ENCODE measurements around the gene CHAT. TPM values are rescaled to one million over a fixed set of nuclear protein-coding genes. Genes with fewer than 3 reads are reported as not detected.

The CHAT gene
- total RNA-seq, 2 donors from 2014 or later: 0.40 TPM; not detected in 1

DNA sequence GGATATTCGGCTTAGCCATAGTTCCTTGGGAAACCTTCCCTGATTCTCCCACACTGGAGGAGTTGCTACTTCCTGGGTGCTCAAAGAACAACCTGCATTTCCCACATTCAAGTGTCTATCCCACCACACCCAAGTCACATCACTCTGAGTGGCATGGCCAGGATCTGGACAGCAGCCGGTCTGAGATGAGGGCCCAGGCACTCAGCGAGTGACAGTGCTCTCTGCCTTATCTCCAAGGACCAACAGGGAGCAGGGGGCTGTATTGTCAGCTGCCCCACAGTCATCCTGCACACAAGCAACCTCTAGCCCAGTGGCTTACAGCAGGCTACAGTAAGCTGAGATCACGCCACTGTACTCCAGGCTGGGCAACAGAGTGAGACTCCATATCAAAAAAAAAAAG, 19.8 kb upstream of the CHAT start:
- TF ChIP-seq POLR2A (IDR thresholded peaks at IDR 0.05): no peak
- TF ChIP-seq POLR2AphosphoS5 (IDR thresholded peaks at IDR 0.05): no peak
- TF ChIP-seq, protein P1, sequence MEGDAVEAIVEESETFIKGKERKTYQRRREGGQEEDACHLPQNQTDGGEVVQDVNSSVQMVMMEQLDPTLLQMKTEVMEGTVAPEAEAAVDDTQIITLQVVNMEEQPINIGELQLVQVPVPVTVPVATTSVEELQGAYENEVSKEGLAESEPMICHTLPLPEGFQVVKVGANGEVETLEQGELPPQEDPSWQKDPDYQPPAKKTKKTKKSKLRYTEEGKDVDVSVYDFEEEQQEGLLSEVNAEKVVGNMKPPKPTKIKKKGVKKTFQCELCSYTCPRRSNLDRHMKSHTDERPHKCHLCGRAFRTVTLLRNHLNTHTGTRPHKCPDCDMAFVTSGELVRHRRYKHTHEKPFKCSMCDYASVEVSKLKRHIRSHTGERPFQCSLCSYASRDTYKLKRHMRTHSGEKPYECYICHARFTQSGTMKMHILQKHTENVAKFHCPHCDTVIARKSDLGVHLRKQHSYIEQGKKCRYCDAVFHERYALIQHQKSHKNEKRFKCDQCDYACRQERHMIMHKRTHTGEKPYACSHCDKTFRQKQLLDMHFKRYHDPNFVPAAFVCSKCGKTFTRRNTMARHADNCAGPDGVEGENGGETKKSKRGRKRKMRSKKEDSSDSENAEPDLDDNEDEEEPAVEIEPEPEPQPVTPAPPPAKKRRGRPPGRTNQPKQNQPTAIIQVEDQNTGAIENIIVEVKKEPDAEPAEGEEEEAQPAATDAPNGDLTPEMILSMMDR (IDR thresholded peaks at IDR 0.05): no peak
- intact Hi-C loops (cut with DNase I): no loop called here
- H3K27me3 ChIP-seq (replicated peaks; ENCODE audit: insufficient read depth): no peaks in the 10 kb centered on the region
- 63% methylated on average over 4 of the region's 4 CpGs for WGBS
- H3K4me3 ChIP-seq: no peak overlapping the region
- no peaks in the 10 kb centered on the region for H3K9me3 ChIP-seq
- H3K4me1 ChIP-seq (replicated peaks): no peaks in the 10 kb centered on the region
- H3K27ac ChIP-seq: no peak overlapping the region
- DNase-seq (ENCODE audit: low spot score): no peak
- no peaks in the 10 kb centered on the region for H3K36me3 ChIP-seq

DNA sequence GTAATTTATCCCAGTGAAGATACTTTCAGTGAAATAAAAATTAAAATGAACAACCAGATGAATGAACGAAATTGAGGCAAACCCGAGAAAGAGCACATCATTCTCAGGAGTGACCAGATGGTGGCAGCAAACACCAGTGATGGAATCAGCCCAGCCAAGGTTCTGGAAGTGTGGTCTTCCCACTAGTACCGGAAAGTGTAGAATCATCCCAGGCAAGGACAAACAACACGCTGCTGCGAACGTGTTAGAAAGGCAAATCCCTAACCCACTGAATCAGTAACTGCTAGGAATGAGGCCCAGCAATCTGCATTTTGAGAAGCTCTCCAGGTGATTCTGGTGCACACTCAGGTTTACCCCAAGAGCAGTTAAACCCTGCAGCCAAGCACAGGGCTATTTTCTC, 19.2 kb upstream of the CHAT start:
- no peaks in the 10 kb centered on the region for H3K27me3 ChIP-seq (replicated peaks; ENCODE audit: insufficient read depth)
- H3K4me3 ChIP-seq: no peak overlapping the region
- DNase-seq (ENCODE audit: low spot score): no peak
- no peak overlapping the region for H3K27ac ChIP-seq
- no peaks in the 10 kb centered on the region for H3K9me3 ChIP-seq
- no peaks in the 10 kb centered on the region for H3K4me1 ChIP-seq (replicated peaks)
- TF ChIP-seq, protein P1 (IDR thresholded peaks at IDR 0.05): peak in 3 of 4 experiments; percentile 62 to 71 (median 65)
- no peak for TF ChIP-seq POLR2A (IDR thresholded peaks at IDR 0.05)
- WGBS: 0% methylated on average over 6 of the region's 6 CpGs
- H3K36me3 ChIP-seq: no peaks in the 10 kb centered on the region
- intact Hi-C loops (cut with DNase I): no loop called here

DNA sequence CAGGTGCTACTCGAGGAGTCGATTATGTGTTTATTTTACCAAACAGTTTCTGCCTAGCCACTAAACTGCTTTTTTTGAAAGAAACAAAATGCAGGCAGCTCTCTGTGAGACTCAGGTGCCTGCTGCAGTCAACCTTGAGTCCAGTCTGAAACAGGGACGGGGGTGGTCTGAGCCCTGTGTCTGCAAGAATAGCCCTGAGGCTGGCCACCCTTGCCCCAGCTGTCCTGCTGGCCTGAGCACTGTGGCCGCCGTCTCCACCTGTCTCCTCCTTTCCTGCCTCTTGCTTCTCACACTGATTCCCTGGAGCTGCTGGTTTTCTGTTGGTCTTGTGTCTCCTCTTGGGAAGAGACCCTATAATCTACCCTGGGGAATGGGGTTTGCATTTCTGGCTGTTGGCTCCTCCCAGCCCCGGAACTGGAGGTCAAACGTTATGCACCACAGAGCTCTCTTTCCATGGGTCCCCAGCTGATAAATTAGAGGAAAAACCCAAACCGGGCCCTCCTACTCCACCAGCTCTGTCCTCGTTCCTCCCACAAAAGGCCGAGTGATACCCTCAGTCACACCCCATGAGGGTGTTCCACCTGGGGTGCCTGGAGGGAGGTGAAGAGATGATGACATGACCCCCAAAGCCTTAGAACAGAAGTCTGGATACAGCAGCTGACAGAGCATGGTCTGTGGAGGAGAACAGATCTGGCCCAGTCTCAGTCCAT, 18.7 kb upstream of the CHAT start:
- H3K4me3 ChIP-seq: no peak overlapping the region
- H3K27me3 ChIP-seq (replicated peaks; ENCODE audit: insufficient read depth): no peaks in the 10 kb centered on the region
- no peaks in the 10 kb centered on the region for H3K9me3 ChIP-seq
- intact Hi-C loops (cut with DNase I): no loop called here
- WGBS: 63% methylated on average over 10 of the region's 10 CpGs
- no peak overlapping the region for H3K27ac ChIP-seq
- TF ChIP-seq POLR2A (IDR thresholded peaks at IDR 0.05) (no peak), POLR2AphosphoS5 (IDR thresholded peaks at IDR 0.05) (no peak)
- TF ChIP-seq, protein P1 (IDR thresholded peaks at IDR 0.05): no peak
- no peaks in the 10 kb centered on the region for H3K4me1 ChIP-seq (replicated peaks)
- no peaks in the 10 kb centered on the region for H3K36me3 ChIP-seq
- DNase-seq (ENCODE audit: low spot score): no peak

DNA sequence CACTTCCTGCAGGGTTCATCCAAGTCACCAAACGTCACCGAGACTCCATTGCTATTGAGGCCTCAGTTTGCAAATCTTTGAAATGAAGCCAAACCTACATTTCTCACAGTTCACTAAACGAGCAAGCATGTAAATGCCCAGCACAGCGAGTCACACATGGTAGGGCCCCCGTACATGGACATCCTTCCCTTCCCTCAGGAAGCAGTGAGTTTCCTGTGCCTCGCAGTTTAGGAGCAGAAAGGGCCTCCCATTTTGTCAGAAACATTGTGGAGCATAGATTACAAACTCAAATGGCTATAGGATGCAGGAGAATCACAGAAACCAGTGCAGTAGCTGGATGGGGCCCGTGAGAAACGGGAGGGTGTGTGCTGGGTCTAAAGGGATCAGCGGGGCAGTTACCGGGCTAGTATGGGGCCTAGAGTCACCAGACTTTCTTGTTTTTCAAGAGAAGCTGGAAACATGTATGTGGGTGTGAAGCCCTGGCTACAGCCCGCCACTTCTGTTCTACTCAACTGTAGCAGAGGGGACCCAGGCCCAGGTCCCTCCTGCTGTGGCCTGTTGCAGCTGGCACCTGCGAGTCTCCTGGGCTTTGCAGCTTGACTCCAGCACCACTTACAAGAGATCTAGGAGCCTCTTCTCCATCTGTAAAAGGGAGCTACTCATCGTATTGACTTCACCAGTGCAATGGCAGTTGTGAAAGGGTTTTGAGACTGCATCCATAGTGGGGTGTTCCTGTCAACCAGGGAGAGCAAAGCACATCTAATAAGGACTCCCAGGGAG, 17.9 kb upstream of the CHAT start:
- Histone ChIP-seq H3K36me3 (no peaks in the 10 kb centered on the region), H3K27me3 (replicated peaks; ENCODE audit: insufficient read depth) (no peaks in the 10 kb centered on the region), H3K9me3 (no peaks in the 10 kb centered on the region), H3K27ac (no peak overlapping the region), H3K4me3 (no peak overlapping the region), H3K4me1 (replicated peaks) (no peaks in the 10 kb centered on the region)
- TF ChIP-seq, protein P1 (IDR thresholded peaks at IDR 0.05): no peak
- TF ChIP-seq POLR2A (IDR thresholded peaks at IDR 0.05): no peak
- no peak for TF ChIP-seq POLR2AphosphoS5 (IDR thresholded peaks at IDR 0.05)
- WGBS: 68% methylated on average over 13 of the region's 13 CpGs
- DNase-seq (ENCODE audit: low spot score): no peak
- intact Hi-C loops (cut with DNase I): no loop called here

DNA sequence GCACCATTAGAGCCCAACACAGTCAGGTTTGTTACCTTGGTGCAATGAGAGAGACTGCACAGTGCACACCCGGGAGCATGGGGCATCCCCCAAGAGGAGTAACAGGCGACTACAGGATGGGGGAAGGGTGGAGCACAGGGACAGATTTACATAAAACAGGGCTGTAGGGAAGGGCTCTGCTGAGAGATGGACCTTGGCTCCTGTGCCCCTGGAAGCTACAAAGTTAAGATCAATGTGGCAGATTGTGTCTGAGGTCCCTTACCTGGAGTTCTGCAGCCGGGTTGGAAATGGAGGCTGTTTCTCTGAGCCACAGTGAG, 17.4 kb upstream of the CHAT start:
- TF ChIP-seq POLR2AphosphoS5 (IDR thresholded peaks at IDR 0.05): no peak
- TF ChIP-seq, protein P1 (IDR thresholded peaks at IDR 0.05): no peak

More for the DNA sequence above, 17.4 kb upstream of the CHAT start:
- no peaks in the 10 kb centered on the region for H3K4me1 ChIP-seq (replicated peaks)
- no peaks in the 10 kb centered on the region for H3K27me3 ChIP-seq (replicated peaks; ENCODE audit: insufficient read depth)
- H3K27ac ChIP-seq: no peak overlapping the region
- no peaks in the 10 kb centered on the region for H3K9me3 ChIP-seq
- intact Hi-C loops (cut with DNase I): no loop called here
- no peak for DNase-seq (ENCODE audit: low spot score)
- 33% methylated on average over 3 of the region's 3 CpGs for WGBS
- H3K36me3 ChIP-seq: no peaks in the 10 kb centered on the region
- no peak overlapping the region for H3K4me3 ChIP-seq
